ENCODE measurements around the gene CAMKK1.

The CAMKK1 gene

DNA sequence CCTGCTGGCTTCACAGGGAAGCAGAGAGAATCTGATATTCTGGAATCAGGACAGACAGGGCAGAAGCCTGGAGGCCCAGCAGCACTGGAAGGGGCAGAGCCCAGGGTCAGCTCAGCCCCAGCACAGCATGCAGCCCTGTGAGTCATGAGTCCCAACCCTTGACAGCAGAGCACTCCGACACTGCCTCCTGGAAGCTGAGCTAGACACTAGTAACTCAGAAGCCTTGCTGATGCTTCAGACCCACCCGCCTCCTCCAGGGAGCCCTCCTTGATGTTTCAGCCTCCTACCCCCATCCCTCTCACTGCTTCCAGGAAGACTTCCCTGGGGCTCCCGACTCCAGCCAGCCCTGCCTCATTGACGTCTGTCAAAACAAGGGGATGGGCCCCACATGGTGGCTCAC lies 6.9 kb downstream of the CAMKK1 start:
- Histone ChIP-seq H3K27me3 (ENCODE audit: control insufficient read depth in 1 of 2, insufficient read depth in 2 of 2, low read length in 2 of 2) (no peaks in the 10 kb centered on the region), H3K9ac (ENCODE audit: low read length) (no peak overlapping the region), H3K36me3 (ENCODE audit: insufficient read depth, low read length) (peaks cover 28% of the 10 kb centered on the region), H3K4me3 (ENCODE audit: low read depth in 1 of 2, low read length in 2 of 2) (no peak overlapping the region), H3K9me3 (ENCODE audit: low read length) (no peaks in the 10 kb centered on the region), H3K4me1 (ENCODE audit: insufficient read depth, low read length) (peaks cover 44% of the 10 kb centered on the region), H3K27ac (ENCODE audit: low read depth, low read length) (no peak overlapping the region)

DNA sequence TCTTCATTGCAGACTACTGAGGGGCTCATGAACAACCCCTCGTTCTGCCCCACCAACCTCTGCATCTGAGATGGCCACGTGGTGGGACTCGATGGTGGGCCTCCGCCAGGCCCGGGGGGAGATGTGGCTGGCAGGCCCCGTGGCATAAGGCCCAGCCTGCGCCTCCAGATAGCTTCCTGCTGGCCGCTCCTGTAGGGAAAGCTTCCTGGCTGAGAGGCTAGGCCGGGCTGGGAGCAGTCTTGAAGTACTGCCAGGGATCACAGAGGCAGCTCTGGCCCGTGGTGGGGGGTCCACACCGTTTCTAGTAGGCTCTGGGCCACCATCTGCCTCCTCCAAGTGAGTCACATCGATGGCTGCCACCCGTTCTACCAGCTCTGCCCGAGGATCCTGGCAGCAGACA lies 7.6 kb downstream of the CAMKK1 start:
- Histone ChIP-seq H3K27ac (ENCODE audit: low read depth, low read length) (no peak overlapping the region), H3K4me1 (ENCODE audit: insufficient read depth, low read length) (peaks cover 37% of the 10 kb centered on the region), H3K9ac (ENCODE audit: low read length) (no peak overlapping the region), H3K36me3 (ENCODE audit: insufficient read depth, low read length) (peaks cover 30% of the 10 kb centered on the region), H3K27me3 (ENCODE audit: control insufficient read depth in 1 of 2, insufficient read depth in 2 of 2, low read length in 2 of 2) (no peaks in the 10 kb centered on the region), H3K4me3 (ENCODE audit: low read depth in 1 of 2, low read length in 2 of 2) (no peak overlapping the region), H3K9me3 (ENCODE audit: low read length) (no peaks in the 10 kb centered on the region)

DNA sequence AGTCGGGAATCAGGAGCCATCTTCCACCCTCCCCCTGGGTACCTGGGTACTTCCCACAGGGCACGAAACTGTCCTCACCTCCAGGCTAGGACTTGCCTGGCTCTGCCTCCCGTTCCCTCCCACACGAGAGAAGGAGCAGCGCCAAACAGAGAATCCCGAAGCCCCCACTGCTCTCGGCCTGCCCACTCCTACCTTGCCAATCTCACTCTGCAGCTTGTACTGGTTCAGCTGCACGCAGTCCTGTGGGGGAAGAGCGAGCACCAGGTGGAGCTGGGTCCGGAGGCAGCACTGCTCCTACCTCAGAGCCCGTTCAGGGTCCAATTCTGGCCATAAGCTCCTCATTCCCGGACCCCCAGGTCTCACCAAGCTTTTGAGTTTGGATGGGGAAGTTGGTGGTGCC lies 8.7 kb downstream of the CAMKK1 start:
- Histone ChIP-seq H3K36me3 (ENCODE audit: insufficient read depth, low read length) (peaks cover 30% of the 10 kb centered on the region), H3K4me1 (ENCODE audit: insufficient read depth, low read length) (peaks cover 26% of the 10 kb centered on the region)

DNA sequence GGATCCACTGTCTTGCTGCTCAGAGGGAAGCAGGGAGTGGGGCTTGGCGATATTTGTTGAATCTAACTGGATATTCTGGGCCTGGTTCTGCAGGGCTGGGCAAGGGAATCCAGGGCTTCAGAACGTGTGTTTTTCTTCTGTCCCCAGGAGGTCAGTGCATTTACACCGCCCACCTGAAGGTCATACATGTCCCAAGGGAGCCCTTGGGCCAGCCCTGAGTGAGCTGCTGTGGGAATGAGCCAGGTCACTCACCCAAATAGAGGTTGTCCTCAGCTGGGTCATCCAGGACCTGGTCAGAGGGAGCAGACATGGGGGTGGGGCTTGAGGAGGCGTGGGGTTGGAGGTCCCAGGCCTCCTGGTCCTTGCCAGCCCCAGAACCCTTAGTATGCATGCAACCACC lies 10.6 kb downstream of the CAMKK1 start:
- Histone ChIP-seq H3K36me3 (ENCODE audit: insufficient read depth, low read length) (peaks cover 36% of the 10 kb centered on the region), H3K27ac (ENCODE audit: low read depth, low read length) (no peak overlapping the region), H3K9me3 (ENCODE audit: low read length) (no peaks in the 10 kb centered on the region), H3K4me1 (ENCODE audit: insufficient read depth, low read length) (peaks cover 7% of the 10 kb centered on the region), H3K4me3 (ENCODE audit: low read depth in 1 of 2, low read length in 2 of 2) (no peak overlapping the region), H3K9ac (ENCODE audit: low read length) (no peak overlapping the region), H3K27me3 (ENCODE audit: control insufficient read depth in 1 of 2, insufficient read depth in 2 of 2, low read length in 2 of 2) (no peaks in the 10 kb centered on the region)

More for the DNA sequence above, 8.7 kb downstream of the CAMKK1 start:
- H3K9me3 ChIP-seq (ENCODE audit: low read length): no peaks in the 10 kb centered on the region
- H3K27ac ChIP-seq (ENCODE audit: low read depth, low read length): no peak overlapping the region
- no peaks in the 10 kb centered on the region for H3K27me3 ChIP-seq (ENCODE audit: control insufficient read depth in 1 of 2, insufficient read depth in 2 of 2, low read length in 2 of 2)
- H3K4me3 ChIP-seq (ENCODE audit: low read depth in 1 of 2, low read length in 2 of 2): no peak overlapping the region
- H3K9ac ChIP-seq (ENCODE audit: low read length): no peak overlapping the region

DNA sequence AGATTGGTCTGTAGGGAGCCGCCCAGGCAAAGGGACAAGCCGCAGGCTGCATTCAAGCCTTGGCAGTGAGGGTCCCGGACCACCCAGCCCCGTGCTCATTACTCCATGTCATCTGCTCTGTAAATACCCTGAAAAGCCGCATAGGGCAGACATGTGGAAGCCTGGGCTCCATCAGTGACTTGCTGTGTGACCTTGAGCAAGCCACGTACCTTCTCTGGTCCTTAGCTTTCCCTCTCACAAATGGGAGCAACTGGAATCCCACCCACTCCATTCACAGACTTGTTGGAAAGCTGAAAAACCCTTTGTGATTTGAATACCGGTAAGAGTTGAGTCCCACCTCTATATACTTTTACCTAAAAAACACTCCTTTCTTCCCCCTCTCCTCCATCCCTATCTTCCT lies 11.9 kb downstream of the CAMKK1 start:
- H3K4me3 ChIP-seq (ENCODE audit: low read depth in 1 of 2, low read length in 2 of 2): no peak overlapping the region
- H3K9me3 ChIP-seq (ENCODE audit: low read length): no peaks in the 10 kb centered on the region
- no peak overlapping the region for H3K27ac ChIP-seq (ENCODE audit: low read depth, low read length)
- H3K9ac ChIP-seq (ENCODE audit: low read length): no peak overlapping the region
- H3K36me3 ChIP-seq (ENCODE audit: insufficient read depth, low read length): peaks cover 42% of the 10 kb centered on the region
- H3K27me3 ChIP-seq (ENCODE audit: control insufficient read depth in 1 of 2, insufficient read depth in 2 of 2, low read length in 2 of 2): no peaks in the 10 kb centered on the region
- no peaks in the 10 kb centered on the region for H3K4me1 ChIP-seq (ENCODE audit: insufficient read depth, low read length)

DNA sequence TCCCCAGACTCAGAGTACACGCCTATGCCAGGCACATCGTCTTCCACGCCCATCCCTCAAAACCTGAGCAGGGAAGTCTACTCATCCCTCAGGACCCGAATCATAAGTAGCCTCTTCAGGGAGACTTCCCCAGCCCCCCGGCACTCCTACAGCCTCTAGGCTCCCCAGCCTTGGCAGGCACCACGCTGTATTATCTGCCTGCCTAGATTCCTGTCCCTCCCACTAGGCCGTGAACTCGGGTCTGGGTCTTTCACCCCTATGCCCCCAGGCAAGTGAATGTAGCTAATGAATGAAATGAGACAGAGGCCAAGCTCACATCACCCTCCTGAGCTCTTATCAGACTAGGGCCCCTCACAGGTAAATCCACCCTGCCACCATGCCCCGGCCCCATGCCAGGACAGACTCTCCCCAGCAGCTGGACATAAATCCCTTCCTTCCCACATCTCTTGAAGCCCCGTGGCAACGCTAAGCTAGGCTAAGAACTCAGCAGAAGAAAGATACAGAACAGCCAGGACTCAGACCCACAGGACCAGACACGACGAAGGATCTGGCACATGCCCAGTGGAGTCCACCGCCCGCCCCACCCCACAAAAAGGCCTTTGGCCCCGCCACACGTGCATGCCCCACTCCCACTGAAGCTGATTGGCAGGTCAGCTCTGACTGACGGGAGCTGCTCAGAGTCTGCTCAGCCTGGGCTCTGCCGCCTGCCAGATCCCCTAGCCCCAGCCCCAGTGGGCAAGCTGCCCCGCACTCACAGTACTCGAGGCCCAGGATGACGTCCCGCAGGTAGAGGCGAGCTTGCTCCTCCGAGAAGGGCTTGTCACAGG lies 13.0 kb downstream of the CAMKK1 start:
- H3K27me3 ChIP-seq (ENCODE audit: control insufficient read depth in 1 of 2, insufficient read depth in 2 of 2, low read length in 2 of 2): no peaks in the 10 kb centered on the region
- no peaks in the 10 kb centered on the region for H3K4me1 ChIP-seq (ENCODE audit: insufficient read depth, low read length)
- H3K4me3 ChIP-seq (ENCODE audit: low read depth in 1 of 2, low read length in 2 of 2): no peak overlapping the region
- no peak overlapping the region for H3K9ac ChIP-seq (ENCODE audit: low read length)
- H3K36me3 ChIP-seq (ENCODE audit: insufficient read depth, low read length): peaks cover 45% of the 10 kb centered on the region
- H3K27ac ChIP-seq (ENCODE audit: low read depth, low read length): no peak overlapping the region
- no peaks in the 10 kb centered on the region for H3K9me3 ChIP-seq (ENCODE audit: low read length)

DNA sequence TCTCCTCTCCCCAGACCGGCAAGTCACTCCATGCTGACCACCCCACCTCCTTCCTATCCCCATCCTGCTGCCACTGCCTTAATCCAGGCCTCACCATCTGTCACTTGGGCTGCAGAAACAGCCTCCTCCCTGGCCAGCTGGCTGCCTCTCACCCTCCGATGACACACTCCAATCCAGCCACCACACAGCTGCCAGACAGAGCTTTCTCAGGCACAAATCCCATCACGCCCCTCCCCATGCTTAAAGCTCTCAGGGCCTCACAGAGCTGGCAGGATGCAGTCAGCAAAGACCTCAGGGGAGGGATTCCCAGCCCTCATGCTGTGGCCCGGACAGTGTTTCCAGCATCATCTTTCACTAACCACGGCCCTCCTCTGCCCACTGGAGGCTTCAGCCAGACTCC lies 13.7 kb downstream of the CAMKK1 start:
- Histone ChIP-seq H3K9ac (ENCODE audit: low read length) (no peak overlapping the region), H3K27me3 (ENCODE audit: control insufficient read depth in 1 of 2, insufficient read depth in 2 of 2, low read length in 2 of 2) (no peaks in the 10 kb centered on the region), H3K27ac (ENCODE audit: low read depth, low read length) (no peak overlapping the region), H3K9me3 (ENCODE audit: low read length) (no peaks in the 10 kb centered on the region), H3K4me1 (ENCODE audit: insufficient read depth, low read length) (no peaks in the 10 kb centered on the region), H3K4me3 (ENCODE audit: low read depth in 1 of 2, low read length in 2 of 2) (no peak overlapping the region), H3K36me3 (ENCODE audit: insufficient read depth, low read length) (peaks cover 39% of the 10 kb centered on the region)

DNA sequence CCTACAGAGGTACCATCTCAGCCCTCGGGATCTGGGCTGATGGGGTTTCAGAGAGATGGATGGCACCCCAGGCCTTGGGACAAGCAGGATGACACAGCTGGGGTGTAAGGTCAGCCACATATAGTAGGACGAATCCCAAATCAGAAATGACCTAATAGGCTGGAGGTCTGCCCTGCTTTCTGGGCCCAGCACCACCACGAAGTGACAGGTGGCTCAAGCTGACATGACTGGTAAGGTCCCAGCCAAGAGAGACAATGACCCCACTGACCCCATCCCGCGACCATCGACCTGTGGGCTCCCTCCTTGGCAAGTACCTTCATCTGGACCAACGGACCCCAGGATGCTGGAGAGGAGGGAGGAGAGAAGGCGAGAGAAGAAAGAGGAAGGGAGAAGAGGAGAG lies 15.6 kb downstream of the CAMKK1 start:
- H3K4me1 ChIP-seq (ENCODE audit: insufficient read depth, low read length): no peaks in the 10 kb centered on the region

DNA sequence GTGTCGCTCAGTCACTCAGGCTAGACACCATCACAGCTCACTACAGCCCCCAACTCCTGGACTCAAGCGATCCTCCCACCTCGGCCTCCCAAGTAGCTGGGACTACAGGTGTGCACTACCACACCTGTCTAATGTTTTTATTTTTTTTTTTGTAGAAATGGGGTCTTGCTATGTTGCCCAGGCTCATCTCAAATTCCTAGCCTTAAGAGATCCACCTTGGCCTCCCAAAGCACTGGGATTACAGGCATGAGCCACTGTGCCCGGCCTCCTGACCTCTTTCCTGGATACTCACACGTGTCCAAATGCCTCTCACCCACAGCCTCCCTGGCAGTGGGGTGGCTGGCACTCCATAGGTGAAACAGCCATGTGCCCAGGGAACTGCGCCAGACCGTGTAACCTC lies 17.5 kb downstream of the CAMKK1 start:
- no peaks in the 10 kb centered on the region for H3K9me3 ChIP-seq (ENCODE audit: low read length)
- H3K4me3 ChIP-seq (ENCODE audit: low read depth in 1 of 2, low read length in 2 of 2): no peak overlapping the region
- H3K9ac ChIP-seq (ENCODE audit: low read length): no peak overlapping the region
- H3K36me3 ChIP-seq (ENCODE audit: insufficient read depth, low read length): peaks cover 39% of the 10 kb centered on the region
- no peaks in the 10 kb centered on the region for H3K4me1 ChIP-seq (ENCODE audit: insufficient read depth, low read length)
- no peak overlapping the region for H3K27ac ChIP-seq (ENCODE audit: low read depth, low read length)
- no peaks in the 10 kb centered on the region for H3K27me3 ChIP-seq (ENCODE audit: control insufficient read depth in 1 of 2, insufficient read depth in 2 of 2, low read length in 2 of 2)

More for the DNA sequence above, 15.6 kb downstream of the CAMKK1 start:
- no peak overlapping the region for H3K9ac ChIP-seq (ENCODE audit: low read length)
- no peak overlapping the region for H3K4me3 ChIP-seq (ENCODE audit: low read depth in 1 of 2, low read length in 2 of 2)
- H3K27me3 ChIP-seq (ENCODE audit: control insufficient read depth in 1 of 2, insufficient read depth in 2 of 2, low read length in 2 of 2): no peaks in the 10 kb centered on the region
- no peak overlapping the region for H3K27ac ChIP-seq (ENCODE audit: low read depth, low read length)
- no peaks in the 10 kb centered on the region for H3K9me3 ChIP-seq (ENCODE audit: low read length)
- H3K36me3 ChIP-seq (ENCODE audit: insufficient read depth, low read length): peaks cover 43% of the 10 kb centered on the region

DNA sequence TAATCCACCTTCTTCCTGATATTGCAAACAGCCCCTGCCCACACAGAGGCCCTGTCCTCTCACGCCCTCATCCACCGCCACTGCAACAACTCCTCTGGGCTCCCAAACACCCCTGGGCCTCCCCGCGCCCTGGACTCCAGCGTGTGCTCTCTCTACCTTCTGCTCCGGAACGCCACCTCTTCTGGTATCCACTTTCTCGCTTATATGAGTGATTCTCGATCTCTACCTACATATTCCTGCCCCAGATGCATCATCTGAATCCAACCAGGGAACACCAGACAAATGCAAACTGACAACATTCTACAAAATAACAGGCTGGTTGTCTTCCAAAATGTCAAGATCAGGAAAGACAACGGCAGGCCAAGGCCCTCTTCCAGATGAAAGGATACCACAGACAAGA lies 19.0 kb downstream of the CAMKK1 start:
- no peaks in the 10 kb centered on the region for H3K4me1 ChIP-seq (ENCODE audit: insufficient read depth, low read length)
- peaks cover 39% of the 10 kb centered on the region for H3K36me3 ChIP-seq (ENCODE audit: insufficient read depth, low read length)
- no peaks in the 10 kb centered on the region for H3K27me3 ChIP-seq (ENCODE audit: control insufficient read depth in 1 of 2, insufficient read depth in 2 of 2, low read length in 2 of 2)
- no peak overlapping the region for H3K4me3 ChIP-seq (ENCODE audit: low read depth in 1 of 2, low read length in 2 of 2)
- H3K9ac ChIP-seq (ENCODE audit: low read length): no peak overlapping the region
- no peaks in the 10 kb centered on the region for H3K9me3 ChIP-seq (ENCODE audit: low read length)
- H3K27ac ChIP-seq (ENCODE audit: low read depth, low read length): no peak overlapping the region

DNA sequence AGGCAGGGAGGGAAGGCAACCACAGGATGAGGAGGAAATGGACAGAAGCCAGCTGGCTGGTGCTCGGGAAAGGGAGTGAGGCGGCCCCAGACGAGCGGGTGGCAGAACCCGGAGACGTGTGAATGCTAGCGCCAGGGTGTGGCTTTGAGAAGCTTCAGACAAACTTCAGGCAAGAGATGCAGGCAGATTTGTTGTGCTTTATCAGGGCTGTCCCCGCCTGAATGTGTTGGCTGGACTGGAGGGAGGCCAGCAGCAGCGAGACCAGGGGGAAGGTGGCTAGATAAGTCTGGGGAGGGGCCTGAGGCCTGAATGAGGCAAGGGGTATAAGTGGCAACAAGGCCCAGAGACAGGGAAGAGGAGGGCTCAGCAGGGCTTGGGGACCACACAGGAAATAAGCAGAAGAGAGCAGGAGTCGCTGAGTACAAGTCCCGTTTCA lies 22.0 kb downstream of the CAMKK1 start:
- Histone ChIP-seq H3K27me3 (ENCODE audit: control insufficient read depth in 1 of 2, insufficient read depth in 2 of 2, low read length in 2 of 2) (no peaks in the 10 kb centered on the region), H3K9me3 (ENCODE audit: low read length) (no peaks in the 10 kb centered on the region), H3K27ac (ENCODE audit: low read depth, low read length) (no peak overlapping the region), H3K4me1 (ENCODE audit: insufficient read depth, low read length) (no peaks in the 10 kb centered on the region), H3K36me3 (ENCODE audit: insufficient read depth, low read length) (peaks cover 25% of the 10 kb centered on the region), H3K4me3 (ENCODE audit: low read depth in 1 of 2, low read length in 2 of 2) (no peak overlapping the region), H3K9ac (ENCODE audit: low read length) (no peak overlapping the region)

DNA sequence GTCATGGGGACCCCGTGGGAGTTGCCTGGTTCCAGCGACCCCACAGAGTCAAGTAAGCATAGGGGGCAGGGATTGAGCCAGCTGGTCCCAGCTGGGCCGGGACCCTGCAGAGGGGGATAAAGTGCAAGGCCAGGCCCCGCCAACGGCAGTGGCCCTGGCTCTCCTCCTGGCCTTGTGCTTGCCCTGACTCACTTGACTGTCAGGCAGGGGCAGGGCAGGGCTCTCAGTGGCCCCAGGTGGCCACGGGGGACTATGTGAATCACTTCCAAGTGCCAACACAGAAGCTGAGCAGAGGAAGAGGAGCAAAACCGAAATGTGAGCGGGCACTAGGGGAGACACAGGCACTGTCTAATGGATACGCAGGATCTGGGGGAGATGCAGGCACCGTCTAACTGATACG lies 25.2 kb downstream of the CAMKK1 start:
- no peaks in the 10 kb centered on the region for H3K4me1 ChIP-seq (ENCODE audit: insufficient read depth, low read length)
- peaks cover 8% of the 10 kb centered on the region for H3K36me3 ChIP-seq (ENCODE audit: insufficient read depth, low read length)
- no peak overlapping the region for H3K4me3 ChIP-seq (ENCODE audit: low read depth in 1 of 2, low read length in 2 of 2)
- H3K27ac ChIP-seq (ENCODE audit: low read depth, low read length): no peak overlapping the region
- H3K9me3 ChIP-seq (ENCODE audit: low read length): no peaks in the 10 kb centered on the region
- H3K27me3 ChIP-seq (ENCODE audit: control insufficient read depth in 1 of 2, insufficient read depth in 2 of 2, low read length in 2 of 2): no peaks in the 10 kb centered on the region
- H3K9ac ChIP-seq (ENCODE audit: low read length): no peak overlapping the region

All from muscle layer of colon (tissue), 2 donors.